ENCODE results near the gene MYO6.

The MYO6 gene

DNA sequence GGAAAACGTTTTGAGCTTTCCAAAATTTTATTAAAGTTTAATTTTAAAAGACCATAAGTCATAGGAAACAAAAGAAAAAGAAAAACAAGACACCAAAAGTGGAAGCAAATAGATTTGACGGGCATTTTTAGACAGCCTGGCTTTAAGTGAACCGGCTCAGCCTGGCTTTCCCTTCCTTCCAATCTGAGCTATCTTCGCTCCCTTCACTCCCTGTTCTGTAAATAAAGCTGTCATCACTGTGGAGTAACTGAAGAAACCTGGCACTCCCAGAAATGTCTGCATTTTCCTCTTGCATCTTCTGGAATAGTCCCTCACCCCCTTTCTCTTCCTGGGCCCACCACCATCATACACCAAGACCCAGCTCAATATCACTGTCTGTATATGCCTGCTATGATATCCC lies 191.5 kb downstream of the MYO6 start:
- no peak for DNase-seq (ENCODE audit: low read depth in 4 of 4, low spot score in 1 of 4)

DNA sequence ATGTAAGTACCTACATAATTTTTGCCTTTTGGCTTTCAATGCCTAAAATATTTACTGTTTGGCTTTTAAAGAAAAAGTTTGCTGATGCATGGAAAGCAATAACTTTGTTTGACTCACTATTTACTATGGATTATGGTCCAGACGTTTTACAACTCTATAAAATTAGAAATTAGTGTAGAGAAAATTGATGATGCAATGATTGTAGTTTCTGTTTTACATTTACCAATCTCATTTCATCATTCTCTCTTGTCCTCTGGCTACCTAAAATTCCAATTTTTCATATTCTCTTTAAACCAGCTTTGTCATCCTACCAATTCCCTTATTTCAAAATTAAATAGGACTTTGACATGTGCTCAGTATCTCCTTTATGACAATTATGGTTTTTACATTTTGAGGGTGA lies 192.5 kb downstream of the MYO6 start:
- DNase-seq (ENCODE audit: low read depth in 4 of 4, low spot score in 1 of 4): no peak

- DNase-seq (ENCODE audit: low read depth in 4 of 4, low spot score in 1 of 4): no peak
Measured at GRCh38 chr6:75943381-75943780, 194.3 kb downstream of the MYO6 start.

GRCh38 chr6:75946146-75946831 lies 197.2 kb downstream of the MYO6 start:
- DNase-seq (ENCODE audit: low read depth in 4 of 4, low spot score in 1 of 4): no peak

DNA sequence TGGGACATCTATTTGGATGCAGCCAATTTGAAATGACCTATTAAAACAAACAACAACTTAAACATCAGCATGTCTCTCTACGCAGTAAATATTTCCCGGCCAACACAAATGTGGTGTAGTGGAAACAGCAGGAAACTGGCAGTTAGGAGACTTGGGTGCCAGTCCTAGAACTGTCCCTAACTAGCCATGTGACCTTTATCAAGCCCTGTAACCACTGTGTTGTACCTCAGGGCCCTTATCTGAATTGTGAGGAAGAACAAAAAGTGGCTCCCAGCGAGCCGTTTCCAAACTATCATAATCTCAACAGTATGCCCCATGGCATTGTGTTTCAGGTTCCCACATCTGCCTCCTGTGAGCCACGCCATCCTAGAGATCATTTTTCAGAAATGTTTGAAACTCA lies 198.9 kb downstream of the MYO6 start:
- no peak for DNase-seq (ENCODE audit: low read depth in 4 of 4, low spot score in 1 of 4)

- no peak for DNase-seq (ENCODE audit: low read depth in 4 of 4, low spot score in 1 of 4)
Measured at GRCh38 chr6:75952128-75952527, 203.1 kb downstream of the MYO6 start.

GRCh38 chr6:75963569-75963968 lies 214.5 kb downstream of the MYO6 start:
- no peak for DNase-seq (ENCODE audit: low read depth in 4 of 4, low spot score in 1 of 4)

- no peak for DNase-seq (ENCODE audit: low read depth in 4 of 4, low spot score in 1 of 4)
Measured at GRCh38 chr6:75968143-75968542, 219.1 kb downstream of the MYO6 start.
